NK-92 treated with Interleukin-12 subunit alpha and Interleukin-12 subunit beta, amount 100 ng/mL, for 24 hours (cell line): ENCODE measurements around the gene SPRED2.

ENCODE experiments used
- DNase-seq: peaks from one replicate; lab custom pipeline; 2025; lab: John Stamatoyannopoulos, UW

Gene SPRED2

GRCh38 chr2:65386989-65387388 lies 45.4 kb downstream of the SPRED2 start:
- DNase-seq: no peak

- no peak for DNase-seq
These were observed 46.1 kb downstream of the SPRED2 start for GRCh38 chr2:65386344-65386743.

GRCh38 chr2:65383541-65384488 lies 48.6 kb downstream of the SPRED2 start:
- DNase-seq: no peak

GRCh38 chr2:65382776-65383357 lies 49.5 kb downstream of the SPRED2 start:
- no peak for DNase-seq

GRCh38 chr2:65382323-65382722 lies 50.1 kb downstream of the SPRED2 start:
- DNase-seq: no peak

GRCh38 chr2:65381607-65382051 lies 50.8 kb downstream of the SPRED2 start:
- no peak for DNase-seq

- no peak for DNase-seq
These were observed 52.1 kb downstream of the SPRED2 start for GRCh38 chr2:65380255-65380654.

- no peak for DNase-seq
These were observed 52.7 kb downstream of the SPRED2 start for GRCh38 chr2:65379721-65380171.

GRCh38 chr2:65379223-65379622 lies 53.2 kb downstream of the SPRED2 start:
- no peak for DNase-seq

GRCh38 chr2:65378290-65378689 lies 54.1 kb downstream of the SPRED2 start:
- DNase-seq: no peak

GRCh38 chr2:65377556-65378192 lies 54.7 kb downstream of the SPRED2 start:
- peak; percentile 21 for DNase-seq

GRCh38 chr2:65375723-65376122 lies 56.7 kb downstream of the SPRED2 start:
- no peak for DNase-seq

- no peak for DNase-seq
These were observed 57.4 kb downstream of the SPRED2 start for GRCh38 chr2:65374999-65375398.

- peak; percentile 37 for DNase-seq
These were observed 57.8 kb downstream of the SPRED2 start for GRCh38 chr2:65374575-65374974.

- no peak for DNase-seq
These were observed 59.0 kb downstream of the SPRED2 start for GRCh38 chr2:65373365-65373918.

- DNase-seq: no peak
These were observed 59.8 kb downstream of the SPRED2 start for GRCh38 chr2:65372619-65373018.

GRCh38 chr2:65371074-65371434 lies 61.3 kb downstream of the SPRED2 start:
- no peak for DNase-seq

- DNase-seq: no peak
These were observed 61.9 kb downstream of the SPRED2 start for GRCh38 chr2:65370387-65371073.

GRCh38 chr2:65369980-65370379 lies 62.4 kb downstream of the SPRED2 start:
- DNase-seq: no peak

GRCh38 chr2:65369574-65369973 lies 62.8 kb downstream of the SPRED2 start:
- DNase-seq: no peak

- no peak for DNase-seq
These were observed 63.9 kb downstream of the SPRED2 start for GRCh38 chr2:65368468-65368867.

- DNase-seq: no peak
These were observed 64.9 kb downstream of the SPRED2 start for GRCh38 chr2:65367524-65367923.
